H1 (cell line): ENCODE data around the gene FBN3. TPM values are rescaled to one million over a fixed set of nuclear protein-coding genes. Genes with fewer than 3 reads are reported as not detected.

Source experiments
- RXRA ChIP-seq: IDR thresholded peaks from 2 replicates; pipeline ENCODE4 v1.6.1; 2011; ENCODE audit warnings: low read depth, mild to moderate bottlenecking, low read length, moderate library complexity; ENCODE audit not compliant: insufficient read depth
- polyA plus RNA-seq, 7 experiments: library from polyadenylated mRNA; depleted of rRNA in 3 of 7; stranded (reverse) in 5 of 7; unstranded in 2 of 7; fragments of >200 nt in 5 of 7; fragments of 200-250 nt in 2 of 7; gene quantifications; 1 replicate in 5 of 7; 2 replicates in 1 of 7; 4 replicates in 1 of 7; pipeline versions ENCODE4 v1.2.1 to v1.2.3, GENCODE V29; 2011 to 2013; ENCODE audit warnings: missing spikeins in 2 of 7, mixed read lengths in 2 of 7
- total RNA-seq: library from RNA; stranded (reverse); fragmentation: NEBNext Ultra II Directional; extraction: Animal tissue kit (Norgen Biotek cat#: 25700); gene quantifications from 2 replicates; pipeline ENCODE4 v1.2.1, GENCODE V29; 2021

Gene FBN3
- total and polyA plus RNA-seq, 2 of the 8 experiments (the other 6 are each of a cell fraction or from before 2014, with no cell fraction given) = 37.1 to 38.7 TPM

GRCh38 chr19:8079988-8080387, 69.4 kb downstream of the FBN3 start (continued):
- no peak for TF ChIP-seq RXRA
